GM12801 (cell line): Measurements from ENCODE around the gene ELMO2.

Source experiments
- CTCF ChIP-seq: IDR thresholded peaks from one replicate; pipeline ENCODE4 v1.5.1; 2011; ENCODE audit warnings: control low read depth; ENCODE audit not compliant: insufficient read length; ENCODE audit errors: extremely low read depth

Gene ELMO2

GRCh38 chr20:46342451-46343347, 63.7 kb downstream of the ELMO2 start:
- no peak for TF ChIP-seq CTCF

GRCh38 chr20:46342010-46342378, 64.4 kb downstream of the ELMO2 start:
- TF ChIP-seq CTCF, result no peak

- TF ChIP-seq CTCF, result no peak
Measured at GRCh38 chr20:46341074-46342009, 65.1 kb downstream of the ELMO2 start.

GRCh38 chr20:46339037-46339436, 67.4 kb downstream of the ELMO2 start:
- TF ChIP-seq CTCF, result no peak

GRCh38 chr20:46336735-46337134, 69.7 kb downstream of the ELMO2 start:
- TF ChIP-seq CTCF, result no peak

- TF ChIP-seq CTCF, result no peak
Measured at GRCh38 chr20:46334303-46334904, 72.0 kb downstream of the ELMO2 start.
